HG02884 (cell line): ENCODE measurements around the gene ADGRF4.
"Not testable (repeated sequence)": the region's sequence is repeated elsewhere in the genome, so short reads cannot be mapped to it uniquely, and the experiment has no call there.

Experiments used
- ATAC-seq: cut with Tn5 transposase; IDR thresholded peaks from one replicate; pipeline ENCODE4 v1.9.1; 2021; ENCODE audit warnings: mild to moderate bottlenecking, moderate library complexity; ENCODE audit not compliant: unreplicated experiment

Gene ADGRF4

DNA sequence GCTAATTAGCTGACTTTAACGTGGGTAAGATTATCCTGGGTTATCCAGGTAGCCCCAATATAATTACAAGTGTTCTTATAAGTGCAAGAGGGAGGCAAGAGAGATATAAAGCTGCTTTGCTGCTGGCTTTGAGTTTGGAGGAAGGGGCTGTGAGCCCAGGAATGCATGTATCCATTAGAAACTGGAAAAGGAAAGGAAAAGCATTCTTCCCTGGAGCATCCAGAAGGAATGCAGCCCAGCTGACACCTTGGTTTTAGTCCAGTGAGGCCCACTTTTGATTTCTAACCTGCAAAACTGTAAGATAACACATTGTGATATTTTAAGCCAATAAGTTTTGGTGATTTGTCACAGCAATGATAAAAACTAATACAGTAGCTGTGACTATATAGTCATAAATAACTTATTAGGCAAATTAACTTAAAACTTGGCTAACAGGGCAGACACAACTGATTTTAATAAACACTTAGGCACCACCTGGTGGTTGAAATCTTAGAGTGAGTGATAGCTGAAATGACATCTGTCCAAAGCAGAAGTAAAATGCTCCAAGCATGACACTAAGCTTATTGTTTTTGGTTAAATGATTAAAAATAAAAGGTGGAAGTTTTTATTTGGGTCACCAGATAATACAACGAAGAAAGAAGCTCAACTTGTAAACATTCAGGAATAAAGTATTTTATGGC is 35.6 kb downstream of the ADGRF4 start:
- peak; percentile 84 for ATAC-seq

DNA sequence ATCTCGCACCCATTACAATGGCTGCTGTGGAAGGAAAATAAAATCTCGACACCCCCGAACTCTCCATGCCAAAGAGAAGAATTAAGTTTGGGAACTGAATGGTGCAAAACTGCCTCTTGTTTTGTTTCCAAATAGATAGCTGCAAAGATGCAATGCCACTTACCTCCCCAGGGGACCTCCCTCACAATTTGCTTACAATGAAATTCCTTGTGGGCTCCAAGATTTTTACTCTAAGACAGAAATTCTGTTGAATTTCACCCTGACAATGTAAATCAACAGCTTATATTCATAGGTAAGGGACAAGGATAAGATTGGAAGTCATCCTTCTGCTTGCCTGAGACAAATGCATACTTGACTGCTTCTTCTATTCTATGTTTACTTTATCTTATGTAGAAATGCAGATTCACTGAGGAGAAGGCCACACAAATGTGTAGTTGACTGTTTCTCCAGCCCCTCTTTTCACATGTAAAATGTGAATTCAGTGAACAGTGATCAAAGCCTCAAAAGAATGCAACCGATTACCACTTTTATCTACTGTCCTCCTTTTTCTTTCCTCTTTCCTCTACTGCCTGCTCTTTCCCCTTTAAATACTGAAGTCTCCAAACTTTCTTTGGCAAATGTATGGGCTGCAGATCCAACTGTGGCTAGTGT is 36.6 kb downstream of the ADGRF4 start:
- no peak for ATAC-seq

DNA sequence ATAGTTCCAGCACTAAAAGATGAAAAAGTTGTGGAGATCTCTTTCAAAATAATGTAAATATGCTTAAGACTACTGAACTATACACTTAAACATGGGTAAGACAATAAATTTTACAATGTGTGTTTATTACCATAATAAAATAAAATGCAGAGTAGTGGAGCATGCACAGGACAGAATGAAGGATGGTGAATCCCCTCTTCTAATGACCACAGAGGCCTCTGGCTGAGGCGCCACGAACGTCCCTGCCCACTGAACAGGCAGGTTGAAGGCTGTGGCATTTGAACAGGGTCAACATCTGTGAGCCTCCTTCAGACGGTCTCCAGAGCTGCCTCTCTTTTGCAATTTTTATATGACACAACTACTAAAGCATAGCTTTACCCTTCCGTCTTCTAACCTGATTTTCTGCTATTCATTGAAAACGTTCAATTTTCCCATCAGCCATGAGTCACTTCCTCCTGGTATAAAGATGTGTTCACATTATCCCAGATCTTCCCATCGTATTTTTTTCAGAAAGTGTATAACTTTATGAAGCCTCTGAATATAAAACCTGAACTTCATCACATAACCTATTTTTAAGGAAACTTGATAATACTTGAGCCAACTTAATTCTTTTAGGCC is 37.8 kb downstream of the ADGRF4 start:
- ATAC-seq: no peak

DNA sequence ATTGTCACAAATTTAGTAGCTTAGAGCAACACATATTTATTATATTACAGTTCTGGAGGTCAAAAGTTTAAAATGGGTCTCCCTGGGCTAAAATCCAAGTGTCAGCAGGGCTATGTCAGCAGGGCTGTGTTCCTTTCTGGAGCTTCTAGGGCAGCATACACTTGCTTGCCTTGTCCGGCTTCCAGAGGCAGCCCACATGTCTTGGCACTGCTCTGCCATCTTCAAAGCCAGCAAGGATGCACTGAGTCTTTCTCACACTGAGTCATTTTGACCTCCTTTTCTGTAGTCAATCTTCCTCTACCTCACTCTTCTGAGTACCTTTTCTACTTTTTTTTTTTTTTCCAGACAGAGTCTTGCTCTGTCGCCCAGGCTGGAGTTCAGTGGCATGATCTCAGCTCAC is 39.0 kb downstream of the ADGRF4 start:
- ATAC-seq: no peak

DNA sequence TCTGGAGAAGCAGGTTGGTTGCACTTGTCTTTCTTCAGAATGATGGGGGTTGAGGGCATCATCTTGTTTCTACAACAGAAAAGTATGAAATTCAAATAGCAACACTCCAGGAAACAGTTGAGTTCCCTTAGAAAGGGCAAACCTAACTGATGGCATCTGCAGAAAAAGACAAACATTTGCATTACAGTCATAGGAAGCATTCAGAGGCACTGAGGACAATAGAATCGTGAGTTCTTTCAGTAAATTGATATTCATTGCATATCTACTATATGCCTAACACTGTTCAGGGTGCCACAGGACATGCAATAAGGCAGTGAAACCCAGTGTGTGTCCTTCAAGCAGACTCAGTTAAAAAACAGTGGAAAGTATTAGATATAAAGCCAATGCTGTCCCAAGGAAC is 42.3 kb downstream of the ADGRF4 start:
- ATAC-seq: no peak

DNA sequence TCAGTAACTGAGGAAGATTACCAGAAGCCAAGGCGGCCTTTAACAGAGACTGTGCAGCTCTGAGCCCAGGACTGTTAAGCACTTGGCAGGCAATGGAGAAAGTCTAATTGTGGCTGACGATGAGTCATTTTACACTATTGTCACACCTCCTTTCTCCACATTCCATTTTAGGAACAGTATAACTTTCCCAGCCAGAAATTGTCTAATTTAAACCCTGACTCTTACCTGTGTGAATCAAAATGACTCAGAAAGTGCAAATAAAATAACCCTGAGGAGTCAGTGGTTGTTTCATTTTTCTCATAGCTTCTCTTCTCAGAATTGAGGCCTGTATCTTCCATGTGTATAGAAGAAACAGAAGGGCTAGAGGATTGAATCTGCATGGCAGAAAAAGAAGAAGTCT is 43.4 kb downstream of the ADGRF4 start:
- ATAC-seq: peak; percentile 78

DNA sequence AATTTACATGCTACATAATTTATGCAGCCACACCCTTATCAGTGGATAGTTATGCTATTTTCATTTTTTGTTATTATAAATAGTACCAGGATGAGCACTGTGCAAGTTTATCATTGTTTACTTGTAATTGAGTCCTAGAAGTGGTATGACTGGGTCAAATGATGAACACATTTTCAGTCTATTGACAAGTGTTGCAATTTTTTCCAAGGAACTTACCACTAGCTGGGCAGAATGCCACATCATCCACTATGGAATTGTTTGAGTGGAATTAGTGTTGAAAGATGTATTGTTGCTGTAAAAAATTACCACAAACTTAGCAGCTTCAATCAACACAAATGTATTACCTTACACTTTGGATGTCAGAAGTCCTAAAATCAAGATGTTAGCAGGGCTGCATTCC is 45.4 kb downstream of the ADGRF4 start:
- no peak for ATAC-seq

DNA sequence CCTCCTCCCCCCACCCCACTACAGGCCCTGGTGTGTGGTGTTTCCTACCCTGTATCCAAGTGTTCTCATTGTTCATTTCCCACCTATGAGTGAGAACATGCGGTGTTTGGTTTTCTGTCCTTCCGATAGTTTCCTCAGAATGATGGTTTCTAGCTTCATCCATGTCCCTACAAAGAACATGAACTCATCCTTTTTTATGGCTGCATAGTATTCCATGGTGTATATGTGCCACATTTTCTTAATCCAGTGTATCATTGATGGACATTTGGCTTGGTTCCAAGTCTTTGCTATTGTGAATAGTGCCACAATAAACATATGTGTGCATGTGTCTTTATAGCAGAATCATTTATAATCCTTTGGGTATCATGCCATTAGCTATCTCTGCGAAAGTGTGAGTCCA is 46.9 kb downstream of the ADGRF4 start:
- ATAC-seq: not testable (repeated sequence)

DNA sequence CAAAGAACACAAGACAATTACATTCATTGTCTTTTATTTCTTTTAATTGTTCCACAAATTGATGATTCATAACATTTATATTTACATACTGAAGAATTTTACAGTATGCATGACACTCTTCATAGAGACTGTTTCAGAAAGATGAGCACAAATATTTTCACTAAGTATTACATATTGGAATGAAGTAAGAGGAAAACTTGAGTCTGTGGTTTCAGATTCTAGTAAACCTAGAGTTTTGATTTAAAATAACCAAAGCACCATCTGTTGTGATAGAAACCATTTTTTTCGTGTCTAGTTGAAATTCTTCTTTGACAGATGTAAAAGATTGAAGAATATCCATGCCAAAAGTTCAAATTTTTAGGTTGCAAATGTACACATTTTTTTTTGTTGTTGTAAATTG is 51.4 kb downstream of the ADGRF4 start:
- ATAC-seq: no peak

DNA sequence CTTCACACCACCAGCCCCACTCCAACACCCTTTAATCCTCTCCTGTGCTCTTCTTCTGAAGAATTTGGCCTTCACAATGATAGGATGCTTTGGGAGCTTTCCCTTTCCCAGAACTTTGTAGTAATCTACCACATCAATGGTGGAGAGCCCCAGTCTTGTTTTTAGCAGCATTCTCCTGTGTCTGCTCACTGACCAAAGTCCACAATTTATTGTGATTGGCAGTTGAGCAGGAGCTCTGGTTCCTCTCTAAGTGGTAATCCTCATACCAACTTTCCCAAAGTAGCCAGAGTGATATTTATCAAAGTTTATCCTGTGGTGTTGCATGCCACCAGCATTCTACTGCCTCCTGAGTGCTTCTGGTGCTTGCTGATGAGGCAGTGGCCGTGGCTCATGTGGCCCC is 54.4 kb downstream of the ADGRF4 start:
- ATAC-seq: no peak

DNA sequence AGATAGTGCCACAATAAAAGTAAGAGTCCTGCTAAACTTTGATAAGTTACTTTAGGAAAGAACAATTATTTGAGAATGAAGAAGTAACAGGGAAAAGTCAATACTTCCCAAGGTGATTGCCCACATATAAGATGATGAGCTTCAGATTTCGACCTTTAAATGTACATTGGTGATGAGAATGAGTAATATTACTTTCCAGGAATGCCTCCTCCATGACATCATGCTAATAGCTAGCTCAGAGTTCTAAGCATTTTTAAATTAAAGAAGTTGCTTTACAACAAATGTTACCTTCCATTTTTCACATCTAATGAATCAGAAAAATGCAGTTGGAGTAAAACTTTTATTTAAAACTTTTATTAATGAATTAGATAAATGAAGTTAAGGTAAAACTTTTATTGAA is 61.0 kb downstream of the ADGRF4 start:
- ATAC-seq: no peak

DNA sequence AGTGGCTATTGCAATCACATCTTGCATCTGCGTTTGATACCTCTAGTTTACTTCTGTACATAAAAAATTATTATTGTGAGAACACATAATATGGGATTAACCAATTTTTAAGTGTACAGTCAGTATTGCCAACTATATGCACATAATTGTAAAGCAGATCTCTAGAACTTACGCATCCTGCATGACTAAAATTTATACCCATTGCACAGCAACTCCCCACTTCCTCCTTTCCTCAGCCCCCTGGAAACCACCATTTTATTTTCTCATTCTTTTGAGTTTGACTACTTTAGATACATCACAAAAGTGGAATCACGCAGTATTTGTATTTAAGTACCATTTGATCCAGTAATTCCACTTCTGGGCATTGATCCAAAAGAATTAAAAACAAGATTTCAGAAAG is 64.1 kb downstream of the ADGRF4 start:
- no peak for ATAC-seq

DNA sequence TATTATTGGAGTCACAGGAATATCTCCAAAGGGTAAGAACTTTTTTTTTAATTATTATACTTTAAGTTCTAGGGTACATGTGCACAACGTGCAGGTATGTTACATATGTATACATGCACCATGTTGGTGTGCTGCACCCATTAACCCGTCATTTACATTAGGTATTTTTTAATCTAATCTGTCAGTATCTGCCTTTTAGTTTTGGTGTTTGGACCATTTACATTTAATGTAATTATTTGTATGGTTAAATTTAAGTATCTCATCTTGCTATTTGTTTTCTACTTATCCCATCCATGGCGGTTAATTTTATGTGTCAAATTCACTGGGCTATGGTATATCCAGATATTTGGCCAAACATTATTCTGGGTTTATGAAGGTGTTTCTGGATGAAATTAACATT is 68.1 kb downstream of the ADGRF4 start:
- ATAC-seq: no peak

DNA sequence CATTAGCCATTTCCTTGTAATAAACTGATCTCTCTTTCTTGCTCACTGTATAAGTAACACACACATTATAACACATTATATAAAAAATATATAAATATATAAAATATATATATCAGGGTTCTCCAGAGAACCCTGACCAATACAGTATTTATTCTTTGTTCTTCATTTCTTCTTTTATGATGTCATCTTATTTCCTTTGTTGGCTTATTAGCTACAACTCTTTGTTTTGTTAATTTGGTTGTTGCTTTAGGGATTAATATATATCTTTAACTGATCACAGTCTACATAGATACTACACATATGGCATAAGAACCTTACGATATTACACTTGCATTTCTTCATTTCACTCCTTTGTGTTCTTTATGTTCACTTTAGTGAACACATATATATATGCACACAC is 68.7 kb downstream of the ADGRF4 start:
- ATAC-seq: no peak

DNA sequence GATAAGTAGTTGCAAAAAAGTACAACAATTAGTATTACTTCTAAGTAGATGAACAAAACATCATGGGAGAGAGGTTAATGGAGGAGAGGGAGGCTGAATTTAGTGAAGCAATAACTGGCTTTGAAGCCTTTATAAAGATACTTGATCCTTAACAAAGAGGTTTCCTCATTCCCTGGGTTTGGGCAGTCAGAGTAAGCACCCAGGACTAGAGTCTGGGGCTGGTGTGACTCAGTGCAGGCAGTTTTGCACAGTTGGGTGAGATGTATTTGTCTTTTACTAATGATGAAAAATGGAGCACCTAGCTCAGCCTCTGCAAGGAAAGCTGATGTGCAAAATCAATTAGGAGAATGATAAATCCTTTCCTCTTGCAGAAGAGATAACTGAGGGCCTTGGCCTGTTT is 71.6 kb downstream of the ADGRF4 start:
- no peak for ATAC-seq
